Body of pancreas (tissue), 4 donors: Measurements from ENCODE around the gene ACER3.

ENCODE experiments used
- POLR2A ChIP-seq, 3 donors: fragments of 450-650 bp; IDR thresholded peaks; one replicate each; pipeline ENCODE4 v1.6.1; 2016; ENCODE audit warnings: antibody characterized with exemption in 3 of 3, mild to moderate bottlenecking in 2 of 3
- TF ChIP-seq, protein P1 (sequence below), 7 experiments: fragments of 450-650 bp in 4 of 7; fragments of 200-600 bp in 3 of 7; sonication (generic) in 3 of 7; IDR thresholded peaks; one replicate each; pipeline ENCODE4 v1.5.1; 2016 to 2019; ENCODE audit warnings: antibody characterized with exemption in 7 of 7

DNA sequence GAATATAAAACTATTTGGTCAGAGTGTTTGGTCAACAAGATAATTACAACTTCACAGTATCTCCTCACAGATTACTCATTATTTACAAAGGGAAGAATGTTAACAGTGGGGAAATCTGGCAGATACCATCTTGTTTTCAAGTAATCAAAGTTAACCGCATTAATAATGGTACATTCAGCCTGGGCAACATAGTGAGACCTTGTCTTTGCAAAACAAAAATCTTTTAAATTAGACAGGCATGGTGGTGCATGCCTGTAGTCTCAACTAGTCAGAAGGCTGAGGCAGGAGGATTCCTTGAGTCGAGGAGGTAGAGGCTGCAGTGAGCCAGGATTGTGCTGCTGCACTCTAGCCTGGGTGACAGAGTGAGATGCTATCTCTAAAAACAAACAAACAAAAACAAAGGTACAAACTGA is 78.5 kb downstream of the ACER3 start:
- TF ChIP-seq, protein P1, sequence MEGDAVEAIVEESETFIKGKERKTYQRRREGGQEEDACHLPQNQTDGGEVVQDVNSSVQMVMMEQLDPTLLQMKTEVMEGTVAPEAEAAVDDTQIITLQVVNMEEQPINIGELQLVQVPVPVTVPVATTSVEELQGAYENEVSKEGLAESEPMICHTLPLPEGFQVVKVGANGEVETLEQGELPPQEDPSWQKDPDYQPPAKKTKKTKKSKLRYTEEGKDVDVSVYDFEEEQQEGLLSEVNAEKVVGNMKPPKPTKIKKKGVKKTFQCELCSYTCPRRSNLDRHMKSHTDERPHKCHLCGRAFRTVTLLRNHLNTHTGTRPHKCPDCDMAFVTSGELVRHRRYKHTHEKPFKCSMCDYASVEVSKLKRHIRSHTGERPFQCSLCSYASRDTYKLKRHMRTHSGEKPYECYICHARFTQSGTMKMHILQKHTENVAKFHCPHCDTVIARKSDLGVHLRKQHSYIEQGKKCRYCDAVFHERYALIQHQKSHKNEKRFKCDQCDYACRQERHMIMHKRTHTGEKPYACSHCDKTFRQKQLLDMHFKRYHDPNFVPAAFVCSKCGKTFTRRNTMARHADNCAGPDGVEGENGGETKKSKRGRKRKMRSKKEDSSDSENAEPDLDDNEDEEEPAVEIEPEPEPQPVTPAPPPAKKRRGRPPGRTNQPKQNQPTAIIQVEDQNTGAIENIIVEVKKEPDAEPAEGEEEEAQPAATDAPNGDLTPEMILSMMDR (IDR thresholded peaks at IDR 0.05): no peak
- no peak for TF ChIP-seq POLR2A (IDR thresholded peaks at IDR 0.05)
